Peyer's patch (tissue), 4 donors: Measurements from ENCODE around the gene DDC.

ENCODE experiments used
- CTCF ChIP-seq, 6 experiments: fragments of 450-650 bp in 4 of 6; fragments of 200-600 bp in 2 of 6; sonication (generic) in 1 of 6; IDR thresholded peaks; one replicate each; pipeline ENCODE4 v1.5.1; 2017 to 2019; ENCODE audit warnings: antibody characterized with exemption in 6 of 6, mild to moderate bottlenecking in 3 of 6, moderate library complexity in 1 of 6
- POLR2A ChIP-seq, 2 donors: fragments of 450-650 bp; IDR thresholded peaks; one replicate each; pipeline ENCODE4 v1.5.1; 2017; ENCODE audit warnings: antibody characterized with exemption in 2 of 2, mild to moderate bottlenecking in 2 of 2, moderate library complexity in 2 of 2

GRCh38 chr7:50499092-50499491 lies 66.1 kb downstream of the DDC start:
- TF ChIP-seq POLR2A (IDR thresholded peaks at IDR 0.05) (no peak), CTCF (IDR thresholded peaks at IDR 0.05) (no peak)
